HepG2 (cell line): Measurements from ENCODE around the gene FAM228A. TPM values are rescaled to one million over a fixed set of nuclear protein-coding genes. Genes with fewer than 3 reads are reported as not detected.

Source experiments
- ATAC-seq: fragments of 200-7000 bp; cut with Tn5 transposase; 3 replicates; pipeline ENCODE4 v1.9.1; 2020; ENCODE audit warnings: mild to moderate bottlenecking, moderate library complexity
- BruUV-seq: library from RNA; stranded (reverse); fragments of 400-500 nt; replicated peaks from 2 replicates; lab custom pipeline; 2021; lab: Mats Ljungman, UMichigan
- CTCF ChIA-PET: fragments of 300-600 bp; formaldehyde crosslinking; extraction: SDS; loops from one replicate; lab custom pipeline; 2021; ENCODE audit warnings: low total read pairs, inconsistent platforms, low intra/inter-chr PET ratio; lab: Yijun Ruan, JAX
- POLR2A ChIA-PET: fragments of 350-600 bp; sonication (Branson Sonifier 250); formaldehyde crosslinking; loops from one replicate; lab custom pipeline; 2020; ENCODE audit warnings: antibody characterized with exemption, inconsistent platforms; lab: Yijun Ruan, JAX
- DNase-seq: peaks from one replicate; pipeline ENCODE4 v3.0.0-alpha.2; 2015; ENCODE audit warnings: low spot score
- FAIRE-seq: peaks from 3 replicates; lab custom pipeline; 2011; peaks lifted over from hg19 to GRCh38; lab: Jason Lieb, UNC
- H2AFZ ChIP-seq: one replicate; pipeline ENCODE4 v1.6.1; 2011; ENCODE audit warnings: low read length, inconsistent platforms
- H3K27ac ChIP-seq: fragments of 300-600 bp; 3 replicates; pipeline ENCODE4 v1.8.0; 2011; ENCODE audit warnings: mixed run types, mild to moderate bottlenecking, mixed read lengths, low read length, inconsistent platforms; ENCODE audit not compliant: insufficient read depth; ENCODE audit errors: extremely low read length
- H3K27me3 ChIP-seq, 2 experiments: fragments of 200-600 bp in 1 of 2; 2 replicates in 1 of 2; 3 replicates in 1 of 2; pipeline versions ENCODE4 v1.6.0 to v1.8.0; 2011; ENCODE audit warnings: low read length in 2 of 2, mild to moderate bottlenecking in 2 of 2, moderate library complexity in 2 of 2, inconsistent platforms in 1 of 2; ENCODE audit not compliant: insufficient read depth in 2 of 2, control insufficient read depth in 1 of 2
- H3K36me3 ChIP-seq, 2 experiments: fragments of 200-600 bp in 1 of 2; replicated peaks in 1 of 2; 2 replicates in 1 of 2; 3 replicates in 1 of 2; pipeline versions ENCODE4 v1.5.1 to v1.8.0; 2011; ENCODE audit warnings: low read length in 2 of 2, inconsistent platforms in 1 of 2; ENCODE audit not compliant: insufficient read depth in 2 of 2, control insufficient read depth in 1 of 2
- H3K4me1 ChIP-seq: 2 replicates; pipeline ENCODE4 v1.5.1; 2012; ENCODE audit warnings: low read length, inconsistent platforms; ENCODE audit not compliant: insufficient read depth
- H3K4me2 ChIP-seq: 2 replicates; pipeline ENCODE4 v1.6.0; 2011; ENCODE audit warnings: low read depth, low read length, inconsistent platforms
- H3K4me3 ChIP-seq, 3 experiments: fragments of 200-600 bp in 1 of 3; sonication (generic), shearing (Covaris generic) in 1 of 3; replicated peaks in 1 of 3; 2 replicates each; pipeline ENCODE4 v1.5.1; 2011 to 2016; ENCODE audit warnings: low read length in 3 of 3, inconsistent platforms in 2 of 3, low read depth in 2 of 3, mild to moderate bottlenecking in 2 of 3, control low read depth in 1 of 3, mixed read lengths in 1 of 3; ENCODE audit not compliant: insufficient read depth in 1 of 3
- H3K79me2 ChIP-seq: one replicate; pipeline ENCODE4 v1.6.1; 2011; ENCODE audit warnings: low read length, inconsistent platforms; ENCODE audit not compliant: insufficient read depth
- H3K9ac ChIP-seq: 2 replicates; pipeline ENCODE4 v1.6.0; 2011; ENCODE audit warnings: mild to moderate bottlenecking, low read depth, low read length, inconsistent platforms; ENCODE audit not compliant: insufficient read depth
- H3K9me3 ChIP-seq: 2 replicates; pipeline ENCODE4 v1.5.1; 2012; ENCODE audit warnings: mild to moderate bottlenecking, low read length
- H4K20me1 ChIP-seq: 2 replicates; pipeline ENCODE4 v1.6.0; 2011; ENCODE audit warnings: inconsistent platforms, mild to moderate bottlenecking, low read length, moderate library complexity; ENCODE audit not compliant: insufficient read depth
- AKAP8 ChIP-seq: sonication (generic); formaldehyde crosslinking; IDR thresholded peaks from 2 replicates; pipeline ENCODE4 v1.5.1; 2020; ENCODE audit warnings: mild to moderate bottlenecking, missing genetic modification reagents
- ASH2L ChIP-seq: fragments of 300-600, 200-600 bp; sonication (generic); IDR thresholded peaks from 2 replicates; pipeline ENCODE4 v1.7.0; 2017; ENCODE audit warnings: low read depth, mild to moderate bottlenecking, moderate library complexity, mixed read lengths, low read length; ENCODE audit not compliant: insufficient read length
- CREB3 ChIP-seq: sonication (generic); formaldehyde crosslinking; IDR thresholded peaks from 2 replicates; pipeline ENCODE4 v1.5.0; 2020; ENCODE audit warnings: missing genetic modification reagents
- ETV5 ChIP-seq: IDR thresholded peaks from 2 replicates; pipeline ENCODE4 v1.6.1; 2018; ENCODE audit warnings: missing biosample characterization, missing genetic modification reagents, inconsistent platforms, borderline replicate concordance
- GRHL1 ChIP-seq: sonication (generic); formaldehyde crosslinking; conservative IDR thresholded peaks from 2 replicates; pipeline ENCODE4 v1.8.0; 2022; ENCODE audit warnings: missing genetic modification reagents
- HCFC1 ChIP-seq: fragments of 150-350 bp; IDR thresholded peaks from 2 replicates; pipeline ENCODE4 v1.6.1; 2014; ENCODE audit warnings: low read depth, low read length
- MTF2 ChIP-seq: sonication (generic); formaldehyde crosslinking; IDR thresholded peaks from 2 replicates; pipeline ENCODE4 v1.5.0; 2020; ENCODE audit warnings: missing genetic modification reagents, borderline replicate concordance
- POLR2G ChIP-seq: fragments of 200-400 bp; formaldehyde crosslinking; IDR thresholded peaks from 2 replicates; pipeline ENCODE4 v1.6.1; 2018; ENCODE audit warnings: mild to moderate bottlenecking, low read depth, low read length, moderate library complexity
- STAT5B ChIP-seq: sonication (generic); formaldehyde crosslinking; IDR thresholded peaks from 2 replicates; pipeline ENCODE4 v1.4.0; 2020; ENCODE audit warnings: missing genetic modification reagents
- ZBTB21 ChIP-seq: sonication (generic); formaldehyde crosslinking; IDR thresholded peaks from 2 replicates; pipeline ENCODE4 v1.4.0; 2020; ENCODE audit warnings: missing genetic modification reagents
- ZBTB3 ChIP-seq: sonication (generic); formaldehyde crosslinking; IDR thresholded peaks from 2 replicates; pipeline ENCODE4 v1.4.0; 2020; ENCODE audit warnings: low read depth, mild to moderate bottlenecking, moderate library complexity, missing genetic modification reagents, borderline replicate concordance
- ZNF777 ChIP-seq: sonication (generic); formaldehyde crosslinking; IDR thresholded peaks from 2 replicates; pipeline ENCODE4 v1.4.0; 2020; ENCODE audit warnings: missing genetic modification reagents
- ZNF792 ChIP-seq: IDR thresholded peaks from 2 replicates; pipeline ENCODE4 v1.6.1; 2016
- WGBS: methylation state at CpG from one replicate; pipeline ENCODE4 v1.1.6; 2017; ENCODE audit warnings: low lambda C conversion rate; 5-methylcytosine and 5-hydroxymethylcytosine counted together
- in situ Hi-C: cut with HindIII; loops from 2 replicates; pipeline ENCODE4 v1.10.0; 2017; ENCODE audit warnings: low pct_unique_long_range_greater_than_20kb; ENCODE audit not compliant: extremely low pct_ligation_motif_present
- intact Hi-C: fragments of 100-400 bp; cut with micrococcal nuclease; formaldehyde crosslinking; loops from one replicate; pipeline ENCODE4 v1.10.0; 2022; ENCODE audit not compliant: unreplicated experiment
- polyA plus RNA-seq, 8 experiments: library from polyadenylated mRNA; depleted of rRNA in 3 of 8; stranded (reverse) in 7 of 8; unstranded in 1 of 8; fragments of >200 nt; fragmentation: Illumina TruSeq in 4 of 8; extraction: Trizol in 4 of 8; gene quantifications; 2 replicates each; pipeline versions ENCODE4 v1.2.1 to v1.2.3, GENCODE V29; 2011 to 2016; ENCODE audit warnings: low read depth in 4 of 8, missing spikeins in 1 of 8, mixed read lengths in 1 of 8; ENCODE audit not compliant: insufficient read depth in 1 of 8
- total RNA-seq, 5 experiments: library from RNA; depleted of rRNA; stranded (reverse); fragments of >200 nt; fragmentation: Illumina TruSeq; extraction: Trizol; gene quantifications; 2 replicates each; pipeline ENCODE4 v1.2.3, GENCODE V29; 2016; ENCODE audit warnings: low read depth in 1 of 5

FAM228A gene
- total and polyA plus RNA-seq, 2 of the 13 experiments (the other 11 are each of a cell fraction or from before 2014, with no cell fraction given) = not detected

- FAIRE-seq (no peak), ATAC-seq (no peak), DNase-seq (no peak)
- CTCF ChIA-PET = interaction anchor here (4.9 kb wide), 1 partner anchor 78 kb away, joined by 71 read pairs; the partner anchor contains the start of gene TP53I3
- POLR2A ChIA-PET = interaction anchor here (2.1 kb wide), 1 partner anchor 78 kb away, joined by 11 read pairs; the partner anchor contains the start of gene TP53I3
- Histone ChIP-seq H3K9me3 (no peaks in the 10 kb centered on the region), H3K27ac (no peak overlapping the region), H3K4me2 (no peak overlapping the region), H3K27me3 (peaks cover 0 to 14% of the 10 kb centered on the region in 2 experiments; a peak in 3 of 5 replicates), H3K9ac (no peak overlapping the region), H3K4me1 (peaks cover 16% of the 10 kb centered on the region), H2AFZ (no peak overlapping the region), H4K20me1 (no peaks in the 10 kb centered on the region), H3K4me3 (no peak overlapping the region), H3K79me2 (no peaks in the 10 kb centered on the region), H3K36me3 (no peaks in the 10 kb centered on the region)
- intact Hi-C loops (no loop called here), in situ Hi-C loops (loop anchor here (10.0 kb wide), 3 partner anchors 78 to 338 kb away; partner anchors contain the start of gene TP53I3)
- TF ChIP-seq HCFC1 (no peak), CREB3 (CRISPR knock-in tag) (no peak), ZBTB3 (no peak), ZBTB21 (CRISPR knock-in tag) (no peak), AKAP8 (CRISPR knock-in tag) (no peak), ZNF777 (CRISPR knock-in tag) (no peak), MTF2 (CRISPR knock-in tag) (no peak), STAT5B (no peak)
- no TSS peak for BruUV-seq
- 90% methylated on average over 1 of the region's 1 CpG for WGBS
Observed at GRCh38 chr2:24162494-24162893, 12.4 kb upstream of the FAM228A start.

GRCh38 chr2:24163186-24163585 is 11.7 kb upstream of the FAM228A start:
- Histone ChIP-seq H3K9ac (no peak overlapping the region), H4K20me1 (no peaks in the 10 kb centered on the region), H3K27me3 (peaks cover under 1 to 19% of the 10 kb centered on the region in 2 experiments; a peak in 3 of 5 replicates), H2AFZ (no peak overlapping the region), H3K27ac (no peak overlapping the region), H3K4me1 (peaks cover 9% of the 10 kb centered on the region), H3K9me3 (no peaks in the 10 kb centered on the region), H3K79me2 (no peaks in the 10 kb centered on the region), H3K36me3 (no peaks in the 10 kb centered on the region), H3K4me3 (no peak overlapping the region), H3K4me2 (no peak overlapping the region)
- ChIA-PET POLR2A (interaction anchor here (2.1 kb wide), 1 partner anchor 79 kb away, joined by 11 read pairs; the partner anchor contains the start of gene TP53I3), CTCF (interaction anchor here (2.0 to 4.9 kb wide), 4 partner anchors 79 to 338 kb away, joined by 10 to 71 read pairs (median 28); partner anchors contain the start of genes SF3B6 and TP53I3)
- 26% methylated on average over 3 of the region's 3 CpGs for WGBS
- intact Hi-C loops = no loop called here
- DNase-seq = no peak
- no TSS peak for BruUV-seq
- FAIRE-seq = no peak
- ATAC-seq = no peak
- TF ChIP-seq POLR2G (no peak), ASH2L (no peak), GRHL1 (CRISPR knock-in tag) (no peak), ETV5 (no peak), ZNF792 (no peak)
- in situ Hi-C loops = loop anchor here (10.0 kb wide), 3 partner anchors 78 to 338 kb away; partner anchors contain the start of gene TP53I3
